ENCODE results near the gene CAMKK1.

CAMKK1 gene

GRCh38 chr17:3928406-3928805 is 35.6 kb upstream of the CAMKK1 start:
- no peak for TF ChIP-seq CTCF (IDR thresholded peaks at IDR 0.05; ENCODE audit: low read depth, low read length)
- no peak overlapping the region for H3K4me3 ChIP-seq (ENCODE audit: low read depth, low read length)

- no peak overlapping the region for H3K4me3 ChIP-seq (ENCODE audit: low read depth, low read length)
- no peak for TF ChIP-seq CTCF (IDR thresholded peaks at IDR 0.05; ENCODE audit: low read depth, low read length)
Observed at GRCh38 chr17:3927628-3928340, 34.9 kb upstream of the CAMKK1 start.

- TF ChIP-seq CTCF (IDR thresholded peaks at IDR 0.05; ENCODE audit: low read depth, low read length), result no peak
- H3K4me3 ChIP-seq (ENCODE audit: low read depth, low read length), result no peak overlapping the region
Observed at GRCh38 chr17:3926860-3927627, 34.2 kb upstream of the CAMKK1 start.

DNA sequence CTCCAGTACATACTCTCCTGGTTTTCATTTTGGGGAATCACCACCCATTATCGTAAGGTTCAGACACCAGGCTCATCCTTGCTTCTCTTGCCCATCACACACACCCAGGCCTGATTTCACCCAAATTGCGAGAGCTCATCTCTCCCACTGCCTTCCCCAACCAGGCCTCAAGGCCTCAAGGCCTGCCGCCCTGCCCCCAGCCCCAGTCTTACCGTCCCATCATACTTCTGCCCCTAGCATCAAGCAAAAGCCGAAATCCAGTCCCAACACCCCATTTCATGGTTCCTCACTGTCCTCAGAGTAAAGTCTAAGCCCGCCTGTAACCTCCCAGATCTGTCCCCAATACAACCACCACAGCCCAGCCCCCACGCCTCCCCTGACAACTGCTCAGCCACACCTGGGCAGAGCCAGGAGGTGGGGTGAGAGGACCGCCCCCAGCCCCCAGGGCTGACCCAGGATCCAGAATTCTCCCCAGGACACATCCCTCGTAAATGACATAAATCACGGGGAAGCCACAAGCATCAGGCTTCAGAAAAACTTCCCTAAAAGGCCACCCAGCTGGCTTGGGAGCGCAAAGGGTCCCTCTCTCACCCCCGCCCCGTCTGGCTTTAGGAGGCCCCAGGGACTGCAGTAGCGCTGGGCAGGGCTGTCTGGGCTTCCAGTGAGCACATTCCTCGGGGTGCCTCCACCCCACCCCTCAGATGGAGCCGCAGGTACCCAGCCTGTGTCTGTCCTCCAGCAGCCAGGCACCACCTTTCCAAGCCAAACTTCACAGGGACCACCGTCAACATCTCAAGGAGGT is 33.0 kb upstream of the CAMKK1 start:
- TF ChIP-seq CTCF (IDR thresholded peaks at IDR 0.05; ENCODE audit: low read depth, low read length), result no peak
- no peak overlapping the region for H3K4me3 ChIP-seq (ENCODE audit: low read depth, low read length)

DNA sequence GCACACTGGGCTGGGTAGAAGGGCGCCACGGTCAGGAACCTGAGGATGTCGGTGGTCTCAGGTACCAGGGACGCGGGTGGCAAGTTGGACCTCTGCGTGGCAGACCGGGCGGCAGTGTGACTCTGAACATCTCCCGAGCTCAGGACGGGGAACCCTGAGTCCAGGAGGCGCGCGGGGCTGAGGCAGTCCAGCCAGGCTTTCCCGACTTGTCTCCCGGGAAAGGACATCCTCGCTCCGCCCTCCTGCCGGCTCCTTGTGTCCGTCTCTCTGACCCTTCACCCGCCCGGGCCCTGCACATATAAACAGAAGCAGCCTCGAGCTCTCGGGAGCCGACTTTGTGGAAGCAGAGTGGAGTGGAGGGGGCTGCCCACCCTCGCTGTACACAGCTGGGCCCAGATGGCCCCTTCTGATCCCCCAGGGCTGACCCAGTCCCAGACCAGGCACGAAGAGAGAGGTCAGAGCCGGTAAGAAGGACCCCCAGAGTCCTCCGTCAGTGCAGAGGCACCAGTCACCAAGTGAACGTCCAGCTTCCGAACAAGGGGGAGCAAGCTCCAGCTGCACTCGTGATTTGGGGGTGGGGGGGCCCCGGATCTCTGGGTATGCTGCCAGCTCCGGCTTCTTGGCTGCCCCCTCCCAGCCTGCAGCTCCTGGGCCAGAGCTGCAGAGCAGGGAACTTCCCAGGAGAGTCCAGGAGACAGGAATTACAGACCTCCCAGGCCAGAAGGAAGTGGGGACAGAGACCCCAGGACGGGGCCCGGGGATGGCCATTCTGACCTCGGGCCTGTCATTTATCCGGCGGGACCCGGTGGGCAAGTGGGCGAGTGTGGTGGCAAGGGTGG is 31.9 kb upstream of the CAMKK1 start:
- TF ChIP-seq CTCF (IDR thresholded peaks at IDR 0.05; ENCODE audit: low read depth, low read length), result no peak
- H3K4me3 ChIP-seq (ENCODE audit: low read depth, low read length), result no peak overlapping the region

DNA sequence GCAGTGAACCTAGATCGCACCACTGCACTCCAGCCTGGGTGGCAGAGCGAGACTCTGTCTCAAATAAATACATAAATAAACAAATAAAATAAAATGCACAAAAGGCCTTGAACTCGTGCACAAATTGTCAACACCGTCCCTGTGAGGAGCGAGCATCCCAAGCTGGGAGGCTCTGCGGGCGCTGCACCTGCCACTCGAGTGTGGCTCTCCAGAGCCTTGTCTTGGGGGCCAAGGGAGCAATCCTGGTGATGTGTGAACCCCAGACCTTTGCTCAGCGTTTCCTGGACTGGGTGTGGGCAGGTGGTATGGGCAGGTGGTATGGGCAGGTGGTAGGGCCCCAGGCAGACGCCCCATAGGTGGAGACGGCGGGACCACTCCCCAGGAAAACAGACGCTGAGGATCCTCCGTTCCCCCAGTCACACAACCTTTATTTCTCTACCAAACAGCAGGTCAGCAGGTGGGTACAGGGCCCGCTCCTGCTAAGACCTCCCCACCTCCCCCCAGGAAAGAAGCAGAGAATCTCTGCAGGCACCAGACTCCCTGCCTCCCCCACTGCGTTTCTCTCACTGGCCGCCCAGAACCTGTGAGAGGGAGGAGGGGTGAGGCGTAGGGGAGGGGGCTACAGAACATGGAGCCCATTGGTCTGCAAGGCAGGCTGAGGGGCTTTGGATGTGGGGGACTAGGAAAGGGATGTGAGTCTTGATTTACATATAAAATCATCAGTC is 30.8 kb upstream of the CAMKK1 start:
- H3K4me3 ChIP-seq (ENCODE audit: low read depth, low read length), result no peak overlapping the region
- no peak for TF ChIP-seq CTCF (IDR thresholded peaks at IDR 0.05; ENCODE audit: low read depth, low read length)

All from WI38 (cell line).